ENCODE results near the gene BEGAIN. TPM values are rescaled to one million over a fixed set of nuclear protein-coding genes. Genes with fewer than 3 reads are reported as not detected.

Gene BEGAIN
- total RNA-seq, 2 experiments from 2014 or later, result 0.76 TPM; not detected in 1

DNA sequence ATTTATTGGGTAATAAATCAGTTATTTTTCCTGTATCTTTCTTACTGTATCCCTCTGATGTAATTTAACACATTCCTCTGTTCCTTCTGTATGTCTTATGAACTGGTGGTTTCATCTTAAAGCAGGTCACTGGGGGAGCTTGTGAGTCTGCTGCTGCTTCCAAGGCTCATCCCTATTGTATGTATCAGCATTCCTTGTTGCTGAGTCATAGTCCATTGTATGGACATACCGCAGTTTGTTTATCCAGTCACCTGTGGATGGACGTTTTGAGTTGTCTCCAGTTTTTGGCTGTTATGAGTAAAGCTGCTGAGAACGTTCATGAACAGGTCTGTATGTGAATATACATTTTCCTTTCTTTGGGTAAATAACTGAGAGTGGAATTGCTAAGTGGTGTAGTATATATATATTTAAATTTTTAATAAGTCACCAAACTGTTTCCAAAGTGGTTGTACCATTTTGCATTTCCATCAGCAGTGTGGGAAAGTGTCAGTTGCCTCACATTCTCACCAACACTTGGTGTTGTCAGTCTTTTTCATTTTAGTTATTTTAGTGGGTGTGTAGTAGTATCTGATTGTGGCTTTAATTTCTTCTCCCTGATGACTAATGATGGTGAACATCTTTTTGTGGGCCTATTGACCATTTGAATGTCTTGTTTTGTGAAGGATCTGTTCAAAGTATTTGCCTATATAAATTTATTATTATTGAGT is 82.7 kb downstream of the BEGAIN start:
- Histone ChIP-seq H3K4me1 (ENCODE audit: insufficient read depth, low read length, poor library complexity, severe bottlenecking) (no peaks in the 10 kb centered on the region), H3K9me3 (ENCODE audit: low read length) (no peaks in the 10 kb centered on the region), H3K36me3 (ENCODE audit: insufficient read depth, low read length) (no peaks in the 10 kb centered on the region), H3K4me2 (ENCODE audit: low read length) (no peak overlapping the region), H4K20me1 (ENCODE audit: insufficient read depth, low read length) (no peaks in the 10 kb centered on the region), H3K4me3 (ENCODE audit: low read depth, low read length, poor library complexity, severe bottlenecking) (no peak overlapping the region), H3K9me2 (ENCODE audit: insufficient read depth, low read length) (no peaks in the 10 kb centered on the region), H2AFZ (ENCODE audit: low read length) (no peak overlapping the region), H3K79me2 (ENCODE audit: insufficient read depth, low read depth, low read length) (no peaks in the 10 kb centered on the region), H3K27ac (ENCODE audit: low read depth, low read length, poor library complexity, severe bottlenecking) (no peak overlapping the region)
- DNase-seq (ENCODE audit: low spot score), result no peak
- TF ChIP-seq, protein P1, sequence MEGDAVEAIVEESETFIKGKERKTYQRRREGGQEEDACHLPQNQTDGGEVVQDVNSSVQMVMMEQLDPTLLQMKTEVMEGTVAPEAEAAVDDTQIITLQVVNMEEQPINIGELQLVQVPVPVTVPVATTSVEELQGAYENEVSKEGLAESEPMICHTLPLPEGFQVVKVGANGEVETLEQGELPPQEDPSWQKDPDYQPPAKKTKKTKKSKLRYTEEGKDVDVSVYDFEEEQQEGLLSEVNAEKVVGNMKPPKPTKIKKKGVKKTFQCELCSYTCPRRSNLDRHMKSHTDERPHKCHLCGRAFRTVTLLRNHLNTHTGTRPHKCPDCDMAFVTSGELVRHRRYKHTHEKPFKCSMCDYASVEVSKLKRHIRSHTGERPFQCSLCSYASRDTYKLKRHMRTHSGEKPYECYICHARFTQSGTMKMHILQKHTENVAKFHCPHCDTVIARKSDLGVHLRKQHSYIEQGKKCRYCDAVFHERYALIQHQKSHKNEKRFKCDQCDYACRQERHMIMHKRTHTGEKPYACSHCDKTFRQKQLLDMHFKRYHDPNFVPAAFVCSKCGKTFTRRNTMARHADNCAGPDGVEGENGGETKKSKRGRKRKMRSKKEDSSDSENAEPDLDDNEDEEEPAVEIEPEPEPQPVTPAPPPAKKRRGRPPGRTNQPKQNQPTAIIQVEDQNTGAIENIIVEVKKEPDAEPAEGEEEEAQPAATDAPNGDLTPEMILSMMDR (conservative IDR thresholded peaks at IDR 0.05; ENCODE audit: low read length), result no peak
- TF ChIP-seq EZH2phosphoT487 (IDR thresholded peaks at IDR 0.05; ENCODE audit: borderline replicate concordance, low read depth, low read length), result no peak
- ChIA-PET CTCF (ENCODE audit: unreplicated experiment) (no interaction called here), POLR2A (no interaction called here)
- no TSS peak for BruUV-seq (replicated peaks)
- intact Hi-C loops (cut with micrococcal nuclease; ENCODE audit: unreplicated experiment), result no loop called here

DNA sequence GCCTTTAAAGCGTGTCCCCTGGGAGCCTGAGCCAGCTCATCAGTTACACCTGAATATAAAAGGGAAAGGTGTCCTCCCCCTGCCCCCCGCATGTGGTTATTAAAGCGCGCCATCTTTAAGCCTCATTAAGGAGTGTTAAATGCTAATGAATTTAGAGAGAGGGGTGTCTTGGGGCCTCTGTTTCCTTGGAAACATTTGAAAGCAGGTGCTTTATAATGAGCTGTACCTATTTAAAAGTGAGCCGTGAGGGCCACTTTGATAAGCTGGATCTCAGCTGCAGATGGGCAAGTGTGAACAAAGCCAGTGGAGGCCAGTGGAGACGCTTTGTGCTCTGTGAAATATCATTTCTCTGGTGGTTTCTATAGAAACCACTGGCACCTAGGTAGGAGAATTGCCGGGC is 84.0 kb downstream of the BEGAIN start:
- Histone ChIP-seq H3K4me3 (ENCODE audit: low read depth, low read length, poor library complexity, severe bottlenecking) (no peak overlapping the region), H3K4me2 (ENCODE audit: low read length) (no peak overlapping the region), H2AFZ (ENCODE audit: low read length) (no peak overlapping the region), H3K4me1 (ENCODE audit: insufficient read depth, low read length, poor library complexity, severe bottlenecking) (no peaks in the 10 kb centered on the region), H3K79me2 (ENCODE audit: insufficient read depth, low read depth, low read length) (no peaks in the 10 kb centered on the region), H4K20me1 (ENCODE audit: insufficient read depth, low read length) (no peaks in the 10 kb centered on the region), H3K27ac (ENCODE audit: low read depth, low read length, poor library complexity, severe bottlenecking) (no peak overlapping the region), H3K36me3 (ENCODE audit: insufficient read depth, low read length) (no peaks in the 10 kb centered on the region), H3K9me3 (ENCODE audit: low read length) (no peaks in the 10 kb centered on the region), H3K9me2 (ENCODE audit: insufficient read depth, low read length) (no peaks in the 10 kb centered on the region)
- no peak for DNase-seq (ENCODE audit: low spot score)
- no TSS peak for BruUV-seq (replicated peaks)
- POLR2A ChIA-PET, result no interaction called here
- TF ChIP-seq, protein P1 (conservative IDR thresholded peaks at IDR 0.05; ENCODE audit: low read length), result no peak
- no peak for TF ChIP-seq EZH2phosphoT487 (IDR thresholded peaks at IDR 0.05; ENCODE audit: borderline replicate concordance, low read depth, low read length)
- intact Hi-C loops (cut with micrococcal nuclease; ENCODE audit: unreplicated experiment), result no loop called here
- CTCF ChIA-PET (ENCODE audit: unreplicated experiment), result no interaction called here

GRCh38 chr14:100502622-100503220 is 84.5 kb downstream of the BEGAIN start:
- Histone ChIP-seq H3K36me3 (ENCODE audit: insufficient read depth, low read length) (no peaks in the 10 kb centered on the region), H3K9me2 (ENCODE audit: insufficient read depth, low read length) (no peaks in the 10 kb centered on the region), H3K9me3 (ENCODE audit: low read length) (no peaks in the 10 kb centered on the region), H4K20me1 (ENCODE audit: insufficient read depth, low read length) (no peaks in the 10 kb centered on the region), H3K4me3 (ENCODE audit: low read depth, low read length, poor library complexity, severe bottlenecking) (no peak overlapping the region), H2AFZ (ENCODE audit: low read length) (no peak overlapping the region), H3K4me2 (ENCODE audit: low read length) (no peak overlapping the region), H3K79me2 (ENCODE audit: insufficient read depth, low read depth, low read length) (no peaks in the 10 kb centered on the region), H3K27ac (ENCODE audit: low read depth, low read length, poor library complexity, severe bottlenecking) (no peak overlapping the region), H3K4me1 (ENCODE audit: insufficient read depth, low read length, poor library complexity, severe bottlenecking) (no peaks in the 10 kb centered on the region)
- CTCF ChIA-PET (ENCODE audit: unreplicated experiment), result no interaction called here
- POLR2A ChIA-PET, result no interaction called here
- TF ChIP-seq, protein P1 (conservative IDR thresholded peaks at IDR 0.05; ENCODE audit: low read length), result no peak
- TF ChIP-seq EZH2phosphoT487 (IDR thresholded peaks at IDR 0.05; ENCODE audit: borderline replicate concordance, low read depth, low read length), result no peak
- BruUV-seq (replicated peaks), result no TSS peak
- intact Hi-C loops (cut with micrococcal nuclease; ENCODE audit: unreplicated experiment), result no loop called here
- DNase-seq (ENCODE audit: low spot score), result no peak
